Activated CD4-positive, alpha-beta T cell treated with anti-CD3 and anti-CD28 coated beads, Interleukin-10, Interleukin-2, amounts not matched to agents 100 ng/mL and 50 ng/mL, durations not matched to agents 16 hours and 8 hours (primary cell): ENCODE results near the gene KSR2.
A peak's percentile ranks its signal among the peaks of the same experiment; 100 is the strongest.

Source experiments
- DNase-seq: peaks from one replicate; pipeline ENCODE4 v3.0.0-alpha.2; 2020

Gene KSR2

GRCh38 chr12:117481470-117481869, 487.3 kb downstream of the KSR2 start:
- DNase-seq = no peak

GRCh38 chr12:117476341-117476740, 492.4 kb downstream of the KSR2 start:
- no peak for DNase-seq

GRCh38 chr12:117473856-117474255, 494.9 kb downstream of the KSR2 start:
- no peak for DNase-seq

GRCh38 chr12:117472983-117473382, 495.8 kb downstream of the KSR2 start:
- no peak for DNase-seq

GRCh38 chr12:117470804-117471203, 498.0 kb downstream of the KSR2 start:
- DNase-seq = peak; percentile 5

- DNase-seq = no peak
Measured at GRCh38 chr12:117469883-117470483, 498.8 kb downstream of the KSR2 start.

GRCh38 chr12:117468016-117468415, 500.8 kb downstream of the KSR2 start:
- DNase-seq = no peak

- no peak for DNase-seq
Measured at GRCh38 chr12:117467588-117467987, 501.2 kb downstream of the KSR2 start.

- no peak for DNase-seq
Measured at GRCh38 chr12:117466677-117467362, 502.0 kb downstream of the KSR2 start.

GRCh38 chr12:117461732-117462131, 507.1 kb downstream of the KSR2 start:
- DNase-seq = no peak

GRCh38 chr12:117459229-117459628, 509.6 kb downstream of the KSR2 start:
- no peak for DNase-seq

- DNase-seq = no peak
Measured at GRCh38 chr12:117457189-117457588, 511.6 kb downstream of the KSR2 start.

GRCh38 chr12:117456076-117456475, 512.7 kb downstream of the KSR2 start:
- DNase-seq = no peak

GRCh38 chr12:117453961-117454360, 514.8 kb downstream of the KSR2 start:
- DNase-seq = no peak

GRCh38 chr12:117452112-117452511, 516.7 kb downstream of the KSR2 start:
- no peak for DNase-seq

GRCh38 chr12:117450209-117450608, 518.6 kb downstream of the KSR2 start:
- DNase-seq = no peak

- DNase-seq = no peak
Measured at GRCh38 chr12:117447665-117448366, 521.0 kb downstream of the KSR2 start.

GRCh38 chr12:117444781-117445180, 524.0 kb downstream of the KSR2 start:
- no peak for DNase-seq

GRCh38 chr12:117441751-117442150, 527.0 kb downstream of the KSR2 start:
- DNase-seq = no peak

- DNase-seq = no peak
Measured at GRCh38 chr12:117440384-117440783, 528.4 kb downstream of the KSR2 start.

- DNase-seq = no peak
Measured at GRCh38 chr12:117439531-117440001, 529.2 kb downstream of the KSR2 start.

GRCh38 chr12:117438809-117439208, 530.0 kb downstream of the KSR2 start:
- no peak for DNase-seq

- no peak for DNase-seq
Measured at GRCh38 chr12:117437516-117438255, 531.1 kb downstream of the KSR2 start.
